ENCODE measurements around the gene ATP1A1.

ATP1A1 gene

GRCh38 chr1:116415699-116416533 lies 42.9 kb downstream of the ATP1A1 start:
- DNase-seq = no peak

- no peak for DNase-seq
These were observed 43.9 kb downstream of the ATP1A1 start for GRCh38 chr1:116416854-116417513.

GRCh38 chr1:116417678-116418077 lies 44.6 kb downstream of the ATP1A1 start:
- DNase-seq = no peak

DNA sequence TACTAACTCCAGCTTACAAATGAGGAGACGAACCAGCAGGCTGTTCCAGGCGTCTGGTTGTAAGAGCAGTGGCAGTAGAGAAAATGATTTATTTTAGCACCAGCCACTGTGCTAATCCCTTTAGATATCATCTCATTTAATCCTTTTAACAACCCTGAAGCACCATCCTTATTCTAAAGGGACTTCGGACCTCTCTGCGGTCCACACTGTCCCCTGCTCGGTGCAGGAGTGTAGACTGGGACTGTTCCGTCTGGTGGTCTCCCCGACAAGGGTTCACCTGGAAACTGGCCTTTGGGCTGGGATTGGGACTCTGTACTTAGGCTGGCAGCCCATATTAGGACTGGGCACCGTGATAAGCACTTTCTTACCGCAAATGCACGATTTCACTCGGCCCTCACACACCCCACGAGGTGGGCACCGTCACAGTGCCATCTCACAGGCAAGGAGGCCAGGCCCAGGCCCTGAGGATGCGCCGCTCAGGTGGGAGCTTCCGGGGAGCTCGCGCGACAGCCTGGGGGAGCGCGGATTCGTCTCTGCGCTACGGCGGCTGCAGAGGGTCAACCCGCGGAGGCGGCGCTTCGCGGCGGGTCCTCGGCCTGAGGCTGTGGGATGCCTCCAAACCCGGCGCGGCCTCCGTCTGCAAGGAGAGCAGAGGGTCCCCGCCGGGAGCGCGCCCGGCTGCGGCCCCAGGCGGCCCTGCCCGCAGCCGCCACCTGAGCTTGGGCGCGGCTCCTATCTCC lies 45.2 kb downstream of the ATP1A1 start:
- DNase-seq = peak; percentile 62

DNA sequence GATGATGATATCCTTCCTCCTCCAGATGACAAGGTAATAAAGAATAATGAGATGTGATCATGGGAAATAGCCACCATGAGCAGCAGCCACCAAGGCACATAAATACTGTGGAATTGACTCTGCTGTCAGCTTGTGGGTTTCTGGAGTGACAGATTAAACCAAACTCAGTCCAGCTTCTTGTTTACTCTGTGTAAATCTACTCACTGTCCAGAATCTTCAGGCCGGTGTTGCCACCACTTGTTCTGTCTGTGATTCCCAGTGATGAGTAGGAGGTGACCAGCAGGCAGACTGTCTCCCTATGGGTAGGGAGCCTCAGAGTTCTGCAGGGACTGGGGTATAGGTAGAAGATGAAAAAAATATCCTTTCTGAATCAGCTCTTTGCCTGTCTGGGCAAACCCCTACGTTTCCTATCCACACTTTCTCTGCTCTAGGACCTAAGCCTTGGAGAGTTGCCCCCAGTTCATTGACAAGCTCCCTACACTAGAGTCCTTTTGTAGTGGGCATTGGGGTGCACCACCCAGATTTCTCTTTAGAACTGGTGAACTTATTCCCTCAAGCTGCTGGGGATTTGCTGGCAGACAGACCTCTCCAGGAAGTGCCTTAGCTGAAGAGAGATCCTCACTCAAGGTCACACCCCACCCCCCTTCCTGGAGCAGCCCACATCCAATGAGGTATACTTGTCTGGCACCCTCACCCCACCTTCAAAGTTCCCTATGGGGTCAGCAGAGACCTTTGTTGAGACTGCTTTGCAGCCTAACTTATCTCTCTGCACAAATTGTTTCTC lies 47.6 kb downstream of the ATP1A1 start:
- DNase-seq = no peak

DNA sequence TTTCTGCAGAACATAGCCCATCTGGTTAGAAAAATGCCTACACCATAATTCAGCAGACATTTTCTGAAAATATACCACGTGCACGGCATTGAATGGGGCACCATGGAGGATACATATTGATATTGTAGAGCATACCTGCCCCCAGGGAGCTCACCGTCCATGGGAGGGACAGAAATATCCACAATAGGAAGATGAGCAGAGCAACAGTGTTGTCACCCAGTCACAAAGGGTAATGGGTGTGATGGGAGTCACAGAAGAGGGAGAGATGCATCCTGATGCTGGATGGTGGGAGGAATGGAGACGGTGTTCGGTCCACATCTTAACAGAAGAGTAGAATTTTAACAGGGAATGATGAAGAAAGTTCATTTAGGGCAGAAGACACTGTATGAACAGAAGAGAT lies 51.4 kb downstream of the ATP1A1 start:
- DNase-seq = no peak

DNA sequence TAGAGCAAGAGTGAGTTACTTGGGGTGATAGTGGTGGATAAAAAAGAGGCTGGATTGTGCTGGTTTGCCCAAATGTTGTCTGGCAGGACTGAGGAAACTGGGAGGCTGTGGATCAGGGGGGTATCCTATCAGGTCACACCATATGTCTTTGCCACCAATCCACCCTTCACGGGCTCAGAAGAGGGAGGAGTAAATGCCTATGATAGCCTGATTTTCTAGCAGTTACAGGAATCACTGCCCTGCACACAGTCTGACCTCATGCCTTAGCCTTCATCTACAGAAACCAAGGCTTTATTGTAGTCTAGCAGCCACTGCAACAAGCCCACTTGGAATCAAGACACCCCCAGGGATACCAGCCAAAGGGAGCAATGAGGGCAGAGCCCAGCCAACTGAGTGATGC lies 51.8 kb downstream of the ATP1A1 start:
- no peak for DNase-seq

GRCh38 chr1:116425987-116426386 lies 52.9 kb downstream of the ATP1A1 start:
- DNase-seq = no peak

DNA sequence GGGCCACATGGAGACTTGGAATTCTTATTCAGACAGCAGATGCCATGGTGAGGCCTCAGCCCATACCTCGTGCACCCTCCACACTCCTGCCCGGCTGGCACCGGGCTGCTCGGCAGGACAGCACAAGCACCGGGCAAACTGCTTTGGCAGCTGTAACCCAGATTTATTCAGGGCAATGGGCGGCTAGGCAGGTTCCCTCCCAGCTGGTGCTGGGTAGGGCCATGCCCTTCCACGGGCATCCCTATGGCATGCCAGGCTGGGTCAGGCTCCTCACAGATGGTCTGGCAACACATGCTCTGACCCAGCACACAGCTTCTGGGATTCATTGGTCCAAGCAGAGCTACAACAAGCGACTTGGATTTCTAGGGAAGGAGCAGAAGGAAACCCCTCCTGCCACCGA lies 53.4 kb downstream of the ATP1A1 start:
- DNase-seq = no peak

GRCh38 chr1:116428576-116428975 lies 55.5 kb downstream of the ATP1A1 start:
- no peak for DNase-seq

DNA sequence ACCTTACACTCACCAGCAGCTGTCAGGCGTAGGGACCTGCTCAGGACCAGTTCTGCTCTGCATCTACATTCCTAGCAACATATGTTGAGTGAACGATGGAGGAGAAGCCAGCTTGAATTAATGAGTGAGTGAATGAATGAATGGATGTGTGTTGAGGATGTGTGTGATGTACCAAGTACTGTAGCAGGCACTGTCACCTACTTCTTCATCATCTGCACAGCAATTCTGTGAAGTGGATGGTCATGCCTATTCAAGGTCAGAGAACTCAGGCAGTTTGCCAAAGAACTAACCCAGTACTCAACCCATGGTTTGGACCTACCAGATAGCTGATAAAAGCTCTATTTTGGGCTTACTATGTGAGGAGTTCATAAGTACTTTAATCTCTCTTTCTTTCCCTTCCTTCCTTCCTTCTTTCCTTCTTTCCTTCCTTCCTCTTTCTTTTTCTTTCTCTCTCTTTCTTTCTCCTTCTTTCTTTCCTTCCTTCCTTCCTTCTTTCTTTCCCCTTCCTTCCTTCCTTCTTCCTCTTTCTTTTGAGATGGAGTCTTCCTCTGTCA lies 56.9 kb downstream of the ATP1A1 start:
- no peak for DNase-seq

DNA sequence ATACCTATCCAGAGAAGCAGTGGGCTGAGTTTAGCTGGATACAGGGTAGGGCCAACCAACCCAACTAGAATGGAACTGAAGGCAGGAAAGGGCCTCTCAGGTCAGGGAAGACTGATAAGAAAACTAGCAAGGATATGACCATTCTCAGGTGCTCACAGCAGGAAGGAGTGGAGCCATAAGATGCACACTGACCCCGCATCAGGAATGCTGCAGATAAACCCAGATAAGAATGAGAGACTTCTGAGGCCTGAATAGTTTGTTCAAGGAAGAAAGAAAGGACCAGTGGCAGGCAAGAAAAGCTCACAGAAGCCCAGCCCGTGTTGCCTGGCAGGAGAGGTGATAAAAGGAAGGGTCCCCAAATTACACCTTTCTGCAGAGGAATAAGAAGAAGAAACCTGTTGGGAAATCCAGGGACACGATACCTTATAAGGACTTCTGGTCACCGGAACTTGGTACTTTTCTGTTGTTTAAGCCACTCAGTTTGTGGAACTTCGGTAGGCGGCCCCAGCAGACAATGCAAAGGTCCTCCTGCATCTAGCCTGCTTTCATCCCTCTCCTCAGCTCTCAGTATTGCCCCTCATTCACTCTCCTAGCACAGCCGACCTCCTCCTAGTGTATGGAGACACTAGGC lies 58.9 kb downstream of the ATP1A1 start:
- no peak for DNase-seq

GRCh38 chr1:116432655-116433265 lies 59.7 kb downstream of the ATP1A1 start:
- no peak for DNase-seq

DNA sequence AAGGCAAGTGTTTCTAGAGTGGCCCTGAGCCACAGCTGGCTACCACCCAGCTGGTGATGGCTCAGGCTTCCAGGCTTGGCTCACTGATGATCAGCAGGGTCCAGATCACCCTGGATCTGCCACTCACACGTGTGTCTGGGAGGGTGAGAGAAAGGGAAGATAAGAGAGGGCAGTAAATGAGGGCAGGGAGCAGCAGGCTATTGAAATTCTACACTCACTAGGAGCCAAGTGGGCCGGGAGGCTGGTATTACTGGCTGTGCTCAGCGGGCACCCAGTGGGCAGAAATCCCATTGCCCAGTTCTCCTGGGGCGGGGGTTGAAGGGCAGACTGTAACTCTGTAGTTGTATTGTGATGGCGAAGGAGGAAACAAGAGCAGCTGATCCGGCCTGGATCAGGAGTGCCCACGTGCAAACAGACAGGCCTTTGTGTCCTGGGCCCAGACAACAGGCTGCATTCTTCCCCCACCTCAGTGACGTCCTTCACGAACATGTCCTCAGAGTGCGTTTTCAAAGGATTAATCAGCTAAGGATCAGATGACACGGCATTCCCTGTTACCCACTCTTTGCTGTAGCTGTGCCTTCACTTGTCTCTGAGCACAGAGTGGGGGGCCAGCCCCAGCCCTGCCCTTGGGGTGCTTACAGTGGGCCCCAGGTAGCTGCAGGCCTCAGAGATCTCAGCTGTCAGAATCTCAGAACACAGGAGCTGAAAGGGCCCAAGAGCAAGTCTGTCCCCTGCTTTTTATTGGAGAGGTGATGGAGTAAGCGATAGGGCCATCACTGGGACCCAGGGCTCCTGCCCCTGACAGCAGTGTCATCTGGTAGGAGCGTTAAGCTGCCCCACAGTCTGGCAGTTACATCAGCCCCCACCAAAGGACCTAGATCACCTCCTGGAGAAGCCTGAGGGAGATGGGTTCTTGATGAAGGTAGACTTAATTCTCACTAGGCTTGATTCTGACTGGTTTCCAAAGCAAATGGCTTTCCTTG lies 60.5 kb downstream of the ATP1A1 start:
- DNase-seq = no peak

DNA sequence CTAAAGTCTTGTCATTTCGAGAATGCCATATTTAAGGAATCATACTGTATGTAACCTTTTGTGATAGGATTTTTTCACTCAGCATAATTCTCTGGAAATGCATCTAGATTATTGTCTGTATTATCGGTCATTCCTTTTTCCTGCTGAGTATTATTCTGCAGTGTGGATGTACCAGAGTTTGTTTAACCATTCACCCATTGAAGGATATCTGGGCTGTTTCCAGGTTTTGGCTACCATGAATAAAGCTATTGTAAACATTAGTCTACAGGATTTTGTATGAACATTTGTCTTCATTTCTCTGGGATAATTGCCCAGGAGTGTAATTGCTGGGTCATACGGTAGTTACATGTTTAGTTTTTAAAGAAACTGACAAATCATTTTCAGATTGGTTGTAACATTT lies 61.8 kb downstream of the ATP1A1 start:
- no peak for DNase-seq

- DNase-seq = no peak
These were observed 63.0 kb downstream of the ATP1A1 start for GRCh38 chr1:116435806-116436610.

- no peak for DNase-seq
These were observed 63.5 kb downstream of the ATP1A1 start for GRCh38 chr1:116436611-116436970.

- DNase-seq = no peak
These were observed 66.7 kb downstream of the ATP1A1 start for GRCh38 chr1:116439701-116440100.

- DNase-seq = no peak
These were observed 67.7 kb downstream of the ATP1A1 start for GRCh38 chr1:116440731-116441130.

DNA sequence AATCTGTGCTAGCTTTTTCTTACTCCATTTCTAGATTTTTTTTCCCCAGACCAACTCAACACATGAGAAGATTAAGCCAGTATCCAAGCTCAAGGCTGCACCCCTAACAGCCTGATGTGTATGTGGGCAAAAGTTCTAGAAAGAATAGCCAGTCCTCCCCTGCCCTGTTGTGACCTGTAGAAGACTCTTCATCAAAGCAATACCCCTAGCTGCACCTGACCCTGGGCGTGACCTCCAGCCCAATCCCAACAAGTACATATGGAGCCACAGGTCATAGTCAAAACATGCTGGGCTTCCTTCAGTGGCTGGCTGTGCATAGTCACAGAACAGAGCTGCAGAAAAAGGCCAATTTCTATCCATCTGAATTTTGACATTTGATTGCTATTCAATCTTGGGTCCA lies 72.5 kb downstream of the ATP1A1 start:
- DNase-seq = no peak

Data from kidney glomerular epithelial cell (primary cell).